HG02870 (cell line): Measurements from ENCODE around the gene SLCO3A1.

ENCODE experiments used
- ATAC-seq: cut with Tn5 transposase; IDR thresholded peaks from one replicate; pipeline ENCODE4 v1.9.1; 2021; ENCODE audit warnings: mild to moderate bottlenecking, moderate library complexity; ENCODE audit not compliant: unreplicated experiment

SLCO3A1 gene

GRCh38 chr15:91853511-91853947 lies at the start of gene SLCO3A1:
TSS of gene SLCO3A1 (plus strand) at chr15:91853708.
- peak; percentile 12 for ATAC-seq

- no peak for ATAC-seq
Measured at GRCh38 chr15:91807122-91807521, 46.4 kb upstream of the SLCO3A1 start.

- ATAC-seq = no peak
Measured at GRCh38 chr15:91813924-91814323, 39.6 kb upstream of the SLCO3A1 start.

GRCh38 chr15:91816942-91817341 lies 36.6 kb upstream of the SLCO3A1 start:
- ATAC-seq = no peak

DNA sequence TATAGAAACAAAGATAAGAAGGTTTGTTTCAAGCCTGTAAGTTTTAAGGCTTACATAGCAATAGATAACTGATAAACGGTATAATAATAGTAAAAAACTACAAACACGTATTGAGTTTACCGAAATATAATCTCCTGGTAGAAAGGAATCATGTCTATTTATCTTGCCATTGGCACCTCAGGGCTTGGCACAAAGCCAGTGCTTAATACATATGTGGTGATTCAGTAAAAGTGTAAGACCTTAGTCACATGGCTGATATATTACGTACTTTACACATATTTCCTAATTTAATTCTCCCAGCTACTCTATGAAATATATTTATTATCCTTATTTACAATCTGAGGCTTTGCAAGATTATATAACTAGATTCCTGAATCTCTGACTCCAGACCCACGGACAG lies 32.0 kb upstream of the SLCO3A1 start:
- ATAC-seq = no peak

DNA sequence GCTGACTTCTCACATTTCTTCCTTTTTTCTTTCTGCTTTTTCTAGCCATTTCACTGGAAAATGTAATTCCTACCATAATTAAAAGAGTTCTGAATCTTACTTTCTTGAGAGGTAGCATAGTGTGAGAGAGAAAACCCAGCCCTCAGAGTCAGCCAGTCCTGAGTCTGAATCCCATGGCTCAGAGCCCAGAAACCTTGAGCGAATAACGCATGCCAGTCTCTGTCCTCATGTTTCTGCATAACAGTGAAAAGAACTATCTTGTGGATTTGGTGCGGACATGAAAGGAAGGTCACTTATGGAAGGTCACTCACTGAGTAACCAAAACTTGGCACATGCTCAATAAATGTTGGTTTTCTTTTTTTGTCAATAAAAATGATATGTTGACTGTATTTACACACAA lies 29.3 kb upstream of the SLCO3A1 start:
- no peak for ATAC-seq

- no peak for ATAC-seq
Measured at GRCh38 chr15:91826443-91826842, 27.1 kb upstream of the SLCO3A1 start.

DNA sequence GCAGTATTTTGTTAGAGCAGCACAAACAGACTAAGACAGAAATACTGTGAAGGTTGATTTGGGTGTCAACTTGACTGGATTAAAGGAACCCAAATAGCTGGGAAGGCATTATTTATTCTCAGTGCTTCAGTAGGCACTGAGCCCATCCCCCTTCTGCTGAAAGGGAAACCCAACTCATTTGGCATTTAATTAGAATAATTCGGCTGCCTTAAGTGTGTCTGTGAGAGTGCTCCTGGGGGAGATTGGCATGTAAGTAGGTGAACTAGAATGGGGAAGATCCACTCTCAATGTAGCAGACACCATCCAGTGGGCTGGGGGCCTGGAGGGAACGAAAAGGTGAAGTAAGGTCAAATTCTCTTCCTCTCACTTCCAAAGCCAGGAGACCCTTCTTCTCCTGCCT lies 20.5 kb upstream of the SLCO3A1 start:
- no peak for ATAC-seq

DNA sequence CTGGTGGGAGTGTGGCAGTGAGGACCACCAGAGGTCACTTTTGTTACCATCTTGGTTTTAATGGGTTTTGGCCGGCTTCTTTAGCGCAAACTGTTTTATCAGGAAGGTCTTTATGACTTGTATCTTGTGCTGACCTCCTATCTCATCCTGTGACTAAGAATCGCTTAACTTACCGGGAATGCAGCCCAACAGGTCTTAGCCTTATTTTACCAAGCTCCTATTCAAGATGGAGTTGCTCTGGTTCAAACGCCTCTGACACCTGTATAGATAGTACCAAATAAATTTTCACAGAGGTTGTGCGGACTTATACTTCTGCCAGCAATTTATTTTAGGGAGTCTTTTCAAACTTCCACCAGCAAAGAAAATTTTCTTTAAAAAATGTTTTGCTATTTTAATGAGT lies 13.6 kb upstream of the SLCO3A1 start:
- ATAC-seq = no peak

DNA sequence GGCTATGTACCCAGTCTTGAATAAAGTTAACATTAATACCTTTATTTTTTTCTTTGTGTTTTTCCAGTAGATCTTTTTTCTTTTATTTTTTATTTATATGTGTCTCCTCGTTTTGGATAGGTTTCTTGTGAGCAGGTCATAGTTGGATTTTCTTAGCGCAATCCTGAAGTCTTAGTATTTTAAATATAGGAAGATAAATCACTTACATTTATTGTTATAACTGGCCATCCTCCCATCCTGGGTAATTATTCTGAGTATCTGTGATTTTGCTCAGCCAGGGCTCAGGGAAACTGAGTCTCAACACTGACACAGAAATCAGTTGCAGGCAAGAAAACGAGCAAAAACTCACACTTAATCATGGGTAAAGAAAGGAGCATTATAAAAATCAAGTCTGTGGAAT lies 11.6 kb upstream of the SLCO3A1 start:
- no peak for ATAC-seq

- no peak for ATAC-seq
Measured at GRCh38 chr15:91844341-91844740, 9.2 kb upstream of the SLCO3A1 start.

- no peak for ATAC-seq
Measured at GRCh38 chr15:91844928-91845327, 8.6 kb upstream of the SLCO3A1 start.

DNA sequence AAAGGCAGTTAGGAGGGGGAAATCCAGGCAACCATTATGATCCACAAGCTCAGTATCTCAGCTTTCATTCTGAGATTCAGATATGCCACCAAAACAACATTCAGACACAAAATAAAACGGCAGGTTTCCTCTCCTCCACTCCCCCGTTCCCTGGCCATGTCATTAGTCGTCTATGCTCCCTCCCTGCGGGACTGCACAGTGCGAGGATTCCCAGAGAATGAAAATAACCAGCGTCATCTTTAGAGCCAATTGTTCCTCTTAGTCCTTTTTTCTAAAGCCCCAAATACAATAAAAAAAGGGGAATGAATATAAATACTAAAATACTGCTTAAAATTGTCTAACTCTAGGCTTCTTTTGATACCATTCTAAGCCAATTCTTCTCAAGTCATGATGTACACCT lies 7.8 kb upstream of the SLCO3A1 start:
- no peak for ATAC-seq

DNA sequence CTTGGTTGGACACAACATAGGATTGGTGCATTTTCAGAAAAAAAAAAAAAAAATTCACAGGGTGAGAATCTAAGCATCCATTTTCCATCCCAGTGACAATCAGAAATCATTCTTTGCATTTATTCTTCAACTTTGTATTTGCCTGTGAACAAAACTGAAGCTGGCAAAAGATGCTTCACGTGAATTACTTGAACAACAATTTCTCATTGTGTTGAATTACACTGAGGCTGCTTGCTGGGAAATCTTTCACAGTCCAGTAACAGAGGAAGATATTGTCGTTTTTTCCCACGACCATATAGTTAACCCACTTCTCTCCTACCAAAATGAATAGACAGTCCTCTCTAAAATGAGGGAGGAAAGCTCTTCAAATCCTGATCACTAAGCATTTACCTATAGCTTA lies 4.3 kb upstream of the SLCO3A1 start:
- ATAC-seq = no peak

- ATAC-seq = no peak
Measured at GRCh38 chr15:91849749-91850161, 3.8 kb upstream of the SLCO3A1 start.

DNA sequence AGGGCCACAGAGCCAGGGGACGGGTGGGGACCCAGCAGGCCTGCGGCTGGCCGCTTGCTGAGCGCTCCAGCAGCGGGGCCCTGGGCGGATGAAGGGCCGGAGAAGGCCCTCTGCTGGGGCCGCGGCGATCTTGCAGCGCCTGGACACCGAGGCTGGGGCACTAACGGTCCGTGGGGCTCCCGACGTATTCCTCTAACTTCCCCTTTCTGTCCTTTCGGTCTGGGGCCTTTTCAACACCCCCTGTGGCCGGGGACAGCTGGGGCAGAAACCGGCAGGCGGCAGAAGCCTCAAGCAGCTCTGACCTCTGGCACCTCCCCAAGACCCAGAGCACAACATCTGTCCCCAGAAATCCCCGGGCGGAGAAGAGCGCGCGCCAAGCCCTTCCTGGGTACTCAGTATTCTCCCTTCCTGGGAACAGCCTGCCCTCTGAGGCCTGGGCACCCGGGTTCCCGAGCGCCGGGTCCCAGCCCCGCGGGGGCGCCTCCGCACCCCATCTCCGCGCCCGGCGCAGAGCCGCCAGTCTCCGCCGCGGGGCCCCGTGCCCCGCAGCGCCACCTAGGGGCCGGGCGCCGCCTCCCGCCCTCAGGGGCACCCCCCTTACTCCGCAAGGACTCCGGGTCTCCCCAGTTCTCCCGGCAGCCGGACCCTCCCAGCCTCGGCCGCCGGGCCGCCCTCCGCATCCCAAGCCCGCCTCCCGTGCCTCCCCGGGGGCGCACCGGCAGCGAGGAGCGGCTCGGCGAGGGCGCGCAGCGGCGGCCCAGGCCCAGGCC lies 582 bp upstream of the SLCO3A1 start:
- peak; percentile 30 for ATAC-seq

GRCh38 chr15:91853948-91854638 lies 585 bp downstream of the SLCO3A1 start:
- no peak for ATAC-seq

DNA sequence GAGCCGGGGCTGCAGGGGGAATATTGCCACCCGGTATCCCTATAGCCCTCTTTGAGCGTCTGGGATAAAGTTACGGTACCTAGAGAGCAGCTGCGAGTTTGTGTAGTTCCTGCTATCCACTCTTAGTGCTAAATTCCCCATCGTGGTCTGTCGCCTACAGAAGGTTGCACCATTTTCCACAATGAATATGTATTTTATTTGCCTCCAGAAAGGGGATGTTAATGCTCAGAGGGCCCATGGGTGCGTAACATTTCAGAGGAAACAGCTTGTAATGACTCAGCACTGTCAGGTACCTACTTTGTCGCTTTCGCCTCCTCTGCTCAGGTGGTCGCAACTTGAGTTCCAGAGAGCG lies 1.1 kb downstream of the SLCO3A1 start:
- ATAC-seq = no peak

DNA sequence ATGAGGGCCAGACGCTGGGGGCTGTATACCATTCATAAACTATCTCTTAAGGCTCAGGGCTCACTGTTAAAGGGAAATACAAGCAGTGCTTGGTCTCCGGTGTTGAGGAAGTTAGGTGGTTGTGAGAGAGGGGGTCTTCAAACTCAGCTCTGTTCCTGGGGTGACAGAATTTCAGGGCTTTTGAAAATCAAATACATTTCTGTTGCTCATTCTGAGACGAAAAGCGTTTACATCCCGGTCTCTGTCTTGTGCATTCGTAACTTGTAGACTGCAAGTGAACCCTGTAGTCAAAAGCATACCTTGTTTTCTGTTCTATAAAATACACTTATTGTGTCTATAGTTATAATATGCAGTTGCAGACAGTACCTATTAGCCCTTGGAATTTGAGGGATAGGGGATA lies 1.7 kb downstream of the SLCO3A1 start:
- ATAC-seq = no peak

GRCh38 chr15:91855684-91856489 lies 2.4 kb downstream of the SLCO3A1 start:
- no peak for ATAC-seq

DNA sequence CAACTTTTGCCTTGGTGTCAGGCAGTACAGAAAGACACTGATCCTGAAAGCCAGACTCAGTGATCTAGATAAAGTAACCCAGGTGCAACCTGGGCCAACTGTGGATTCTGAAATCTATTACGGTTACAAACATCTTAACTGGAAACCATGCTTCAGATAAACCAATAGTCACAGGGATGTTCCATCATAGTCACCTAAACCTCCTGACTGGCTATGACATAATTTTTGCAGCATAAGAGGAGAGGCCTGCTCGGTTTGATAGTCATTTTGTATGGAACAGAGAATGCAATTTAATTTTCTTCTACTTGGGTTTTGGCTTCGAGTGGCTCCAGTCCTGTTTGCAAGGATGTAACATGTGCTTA lies 3.7 kb downstream of the SLCO3A1 start:
- ATAC-seq = no peak

- peak; percentile 67 for ATAC-seq
Measured at GRCh38 chr15:91857772-91858171, 4.3 kb downstream of the SLCO3A1 start.
